GM23338 (cell line): ENCODE results near the gene BGLAP. TPM values are rescaled to one million over a fixed set of nuclear protein-coding genes. Genes with fewer than 3 reads are reported as not detected.

Source experiments
- ATAC-seq: fragments of 200-7000 bp; cut with Tn5 transposase; 3 replicates; pipeline ENCODE4 v1.9.1; 2020
- DNase-seq: peaks from one replicate; pipeline ENCODE4 v3.0.0-alpha.2; 2015; ENCODE audit warnings: low spot score
- H2AFZ ChIP-seq: fragments of 200-600 bp; sonication (generic); 2 replicates; pipeline ENCODE4 v1.8.0; 2016; ENCODE audit warnings: antibody characterized with exemption, mild to moderate bottlenecking, moderate library complexity
- H3F3A ChIP-seq: fragments of 200-600 bp; sonication (generic); replicated peaks from 2 replicates; pipeline ENCODE4 v1.8.0; 2017; ENCODE audit warnings: antibody characterized with exemption, mixed run types, low read depth
- H3K27ac ChIP-seq: fragments of 200-600 bp; sonication (generic); 2 replicates; pipeline ENCODE4 v1.6.1; 2016; ENCODE audit warnings: low read depth
- H3K27me3 ChIP-seq: fragments of 200-600 bp; sonication (generic); 2 replicates; pipeline ENCODE4 v1.8.0; 2016; ENCODE audit warnings: mild to moderate bottlenecking, mixed run types, moderate library complexity; ENCODE audit not compliant: insufficient read depth
- H3K36me3 ChIP-seq: fragments of 200-600 bp; sonication (generic); 2 replicates; pipeline ENCODE4 v1.8.0; 2016; ENCODE audit warnings: mild to moderate bottlenecking; ENCODE audit not compliant: insufficient read depth
- H3K4me1 ChIP-seq: fragments of 200-600 bp; sonication (generic); 2 replicates; pipeline ENCODE4 v1.8.0; 2016; ENCODE audit warnings: mild to moderate bottlenecking, moderate library complexity; ENCODE audit not compliant: insufficient read depth
- H3K4me2 ChIP-seq: fragments of 200-600 bp; sonication (generic); 2 replicates; pipeline ENCODE4 v1.7.1; 2017; ENCODE audit warnings: mixed run types
- H3K4me3 ChIP-seq: fragments of 200-600 bp; sonication (generic); 2 replicates; pipeline ENCODE4 v1.6.1; 2016; ENCODE audit warnings: mixed run types
- H3K79me2 ChIP-seq: fragments of 200-600 bp; sonication (generic); replicated peaks from 2 replicates; pipeline ENCODE4 v1.8.0; 2017; ENCODE audit warnings: mild to moderate bottlenecking; ENCODE audit not compliant: insufficient read depth
- H3K9me2 ChIP-seq: fragments of 200-600 bp; sonication (generic); 2 replicates; pipeline ENCODE4 v1.8.0; 2017; ENCODE audit not compliant: insufficient read depth
- H4K20me1 ChIP-seq: fragments of 200-600 bp; sonication (generic); replicated peaks from 2 replicates; pipeline ENCODE4 v1.8.0; 2017; ENCODE audit warnings: mild to moderate bottlenecking; ENCODE audit not compliant: insufficient read depth
- H3K27ac Mint-ChIP-seq: 2 replicates; pipeline ENCODE4 v1.8.0; 2020; ENCODE audit warnings: inconsistent platforms, mild to moderate bottlenecking, moderate library complexity, mixed read lengths
- H3K27me3 Mint-ChIP-seq: 3 replicates; pipeline ENCODE4 v1.8.0; 2022; ENCODE audit warnings: low read depth, mild to moderate bottlenecking, moderate library complexity, mixed read lengths, inconsistent platforms; ENCODE audit not compliant: insufficient read depth, poor library complexity
- H3K36me3 Mint-ChIP-seq: 3 replicates; pipeline ENCODE4 v1.8.0; 2021; ENCODE audit warnings: low read depth, mild to moderate bottlenecking, inconsistent platforms, moderate library complexity, mixed read lengths
- H3K4me1 Mint-ChIP-seq: 3 replicates; pipeline ENCODE4 v1.8.0; 2020; ENCODE audit warnings: mild to moderate bottlenecking, inconsistent platforms, mixed read lengths
- H3K4me3 Mint-ChIP-seq: 3 replicates; pipeline ENCODE4 v1.8.0; 2021; ENCODE audit warnings: moderate library complexity, mild to moderate bottlenecking, inconsistent platforms, mixed read lengths
- H3K9me3 Mint-ChIP-seq: 3 replicates; pipeline ENCODE4 v1.8.0; 2020; ENCODE audit warnings: moderate library complexity, mild to moderate bottlenecking, inconsistent platforms, mixed read lengths
- CREB1 ChIP-seq: fragments of 250-450 bp; sonication (Bioruptor Pico); IDR thresholded peaks from 2 replicates; pipeline ENCODE4 v1.5.0; 2020; ENCODE audit warnings: low read depth, mild to moderate bottlenecking, moderate library complexity
- EZH2 ChIP-seq: fragments of 200-600 bp; sonication (generic); IDR thresholded peaks from one replicate; pipeline ENCODE4 v1.8.0; 2017; ENCODE audit warnings: antibody characterized with exemption, mild to moderate bottlenecking, low read depth; ENCODE audit not compliant: unreplicated experiment
- EZH2phosphoT487 ChIP-seq: fragments of 200-600 bp; sonication (generic); IDR thresholded peaks from one replicate; pipeline ENCODE4 v1.8.1; 2018; ENCODE audit warnings: antibody characterized with exemption; ENCODE audit not compliant: unreplicated experiment
- JUNB ChIP-seq: IDR thresholded peaks from one replicate; pipeline ENCODE4 v1.6.1; 2016; ENCODE audit warnings: antibody characterized with exemption; ENCODE audit not compliant: unreplicated experiment
- NANOG ChIP-seq: IDR thresholded peaks from 2 replicates; pipeline ENCODE4 v1.6.1; 2016; ENCODE audit warnings: antibody characterized with exemption, borderline replicate concordance
- POLR2AphosphoS5 ChIP-seq: IDR thresholded peaks from 2 replicates; pipeline ENCODE4 v1.6.1; 2016; ENCODE audit warnings: antibody characterized with exemption, low read depth
- REST ChIP-seq: IDR thresholded peaks from one replicate; pipeline ENCODE4 v1.6.1; 2018; ENCODE audit warnings: antibody characterized with exemption; ENCODE audit not compliant: unreplicated experiment
- STAT1 ChIP-seq: IDR thresholded peaks from one replicate; pipeline ENCODE4 v1.6.1; 2016; ENCODE audit warnings: antibody characterized with exemption; ENCODE audit not compliant: unreplicated experiment
- ZNF114 ChIP-seq: fragments of 250-450 bp; sonication (Bioruptor Pico); IDR thresholded peaks from 2 replicates; pipeline ENCODE4 v1.5.0; 2020; ENCODE audit warnings: mild to moderate bottlenecking, moderate library complexity
- ZNF331 ChIP-seq: fragments of 250-450 bp; sonication (Bioruptor Pico); IDR thresholded peaks from 2 replicates; pipeline ENCODE4 v1.5.0; 2020; ENCODE audit warnings: low read depth, mild to moderate bottlenecking, moderate library complexity
- polyA plus RNA-seq: library from polyadenylated mRNA; unstranded; fragments of >200 nt; fragmentation: Nextera tagmentation; extraction: Ambion mirVana; gene quantifications from 2 replicates; pipeline ENCODE4 v1.2.1, GENCODE V29; 2016
- total RNA-seq: library from RNA; depleted of rRNA; stranded (reverse); fragments of >200 nt; shearing (Covaris generic); gene quantifications from 2 replicates; pipeline ENCODE4 v1.2.3, GENCODE V29; 2014
- TF ChIP-seq, protein P1 (sequence below): fragments of 250-450 bp; sonication (Bioruptor Pico); IDR thresholded peaks from 2 replicates; pipeline ENCODE4 v1.5.0; 2020; ENCODE audit warnings: mild to moderate bottlenecking, moderate library complexity
- TF ChIP-seq, protein P2 (sequence below), 2 experiments: fragments of 200-600 bp in 1 of 2; sonication (generic) in 1 of 2; conservative IDR thresholded peaks; 2 replicates each; pipeline versions ENCODE4 v1.5.1 to v1.6.1; 2016 to 2017; ENCODE audit warnings: antibody characterized with exemption in 2 of 2, low read depth in 2 of 2, mild to moderate bottlenecking in 2 of 2, moderate library complexity in 1 of 2
- TF ChIP-seq, protein P3 (sequence below): IDR thresholded peaks from 2 replicates; pipeline ENCODE4 v1.6.1; 2016; ENCODE audit warnings: antibody characterized with exemption

The BGLAP gene
- total and polyA plus RNA-seq, 2 experiments from 2014 or later = 0.36 to 0.42 TPM

DNA sequence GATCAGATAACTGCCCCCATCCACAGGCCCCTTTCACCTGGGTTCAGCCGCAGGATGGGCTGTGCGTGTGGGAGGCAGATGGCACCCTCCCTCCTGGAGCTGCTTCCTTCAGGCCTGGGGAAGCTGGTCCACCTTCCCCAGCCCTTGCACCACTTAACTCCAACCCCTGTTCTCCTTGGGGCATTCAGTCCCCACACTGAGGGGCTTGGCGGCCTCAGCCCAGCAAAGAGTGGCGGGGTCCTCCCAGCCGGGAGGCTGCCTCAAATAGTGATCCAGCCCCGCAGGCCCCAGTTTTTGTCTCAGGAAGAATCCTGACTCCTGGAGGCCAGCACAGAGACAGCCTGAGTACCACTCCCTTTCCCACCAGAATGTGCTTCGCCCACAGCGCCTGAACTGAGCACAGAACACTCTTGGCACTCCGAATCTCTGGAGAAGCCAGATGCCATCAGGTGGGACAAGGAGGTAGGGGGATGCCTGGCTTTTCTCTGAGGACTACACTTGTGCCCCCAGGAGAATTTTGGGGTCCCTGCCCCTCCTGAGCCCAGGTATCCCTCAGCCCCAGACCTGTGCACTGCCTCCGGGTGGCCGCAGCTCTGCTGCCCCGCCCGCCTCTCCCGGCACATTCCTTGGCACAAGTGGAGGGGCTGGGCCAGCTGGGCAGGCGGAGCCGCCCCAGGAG lies 4.9 kb downstream of the BGLAP start:
- DNase-seq = peak; percentile 56
- no peak overlapping the region for H3K4me3 Mint-ChIP-seq
- no peaks in the 10 kb centered on the region for H3K27me3 ChIP-seq

More for the DNA sequence above, 4.9 kb downstream of the BGLAP start:
- peak; percentile 5 for ATAC-seq
- no peak overlapping the region for H3K27ac ChIP-seq
- no peaks in the 10 kb centered on the region for H3K9me2 ChIP-seq
- no peak overlapping the region for H3K4me3 ChIP-seq
- peaks cover 33% of the 10 kb centered on the region for H3K4me1 ChIP-seq
- H3F3A ChIP-seq = peaks cover 13% of the 10 kb centered on the region
- Mint-ChIP-seq H3K27me3 (peaks cover 17% of the 10 kb centered on the region), H3K27ac (no peak overlapping the region), H3K9me3 (no peaks in the 10 kb centered on the region), H3K4me1 (peaks cover 34% of the 10 kb centered on the region), H3K36me3 (peaks cover 26% of the 10 kb centered on the region)
- H3K36me3 ChIP-seq = peaks cover 2% of the 10 kb centered on the region; the same call in 1 of the 2 replicates
- no peak for TF ChIP-seq JUNB
- TF ChIP-seq, protein P1, sequence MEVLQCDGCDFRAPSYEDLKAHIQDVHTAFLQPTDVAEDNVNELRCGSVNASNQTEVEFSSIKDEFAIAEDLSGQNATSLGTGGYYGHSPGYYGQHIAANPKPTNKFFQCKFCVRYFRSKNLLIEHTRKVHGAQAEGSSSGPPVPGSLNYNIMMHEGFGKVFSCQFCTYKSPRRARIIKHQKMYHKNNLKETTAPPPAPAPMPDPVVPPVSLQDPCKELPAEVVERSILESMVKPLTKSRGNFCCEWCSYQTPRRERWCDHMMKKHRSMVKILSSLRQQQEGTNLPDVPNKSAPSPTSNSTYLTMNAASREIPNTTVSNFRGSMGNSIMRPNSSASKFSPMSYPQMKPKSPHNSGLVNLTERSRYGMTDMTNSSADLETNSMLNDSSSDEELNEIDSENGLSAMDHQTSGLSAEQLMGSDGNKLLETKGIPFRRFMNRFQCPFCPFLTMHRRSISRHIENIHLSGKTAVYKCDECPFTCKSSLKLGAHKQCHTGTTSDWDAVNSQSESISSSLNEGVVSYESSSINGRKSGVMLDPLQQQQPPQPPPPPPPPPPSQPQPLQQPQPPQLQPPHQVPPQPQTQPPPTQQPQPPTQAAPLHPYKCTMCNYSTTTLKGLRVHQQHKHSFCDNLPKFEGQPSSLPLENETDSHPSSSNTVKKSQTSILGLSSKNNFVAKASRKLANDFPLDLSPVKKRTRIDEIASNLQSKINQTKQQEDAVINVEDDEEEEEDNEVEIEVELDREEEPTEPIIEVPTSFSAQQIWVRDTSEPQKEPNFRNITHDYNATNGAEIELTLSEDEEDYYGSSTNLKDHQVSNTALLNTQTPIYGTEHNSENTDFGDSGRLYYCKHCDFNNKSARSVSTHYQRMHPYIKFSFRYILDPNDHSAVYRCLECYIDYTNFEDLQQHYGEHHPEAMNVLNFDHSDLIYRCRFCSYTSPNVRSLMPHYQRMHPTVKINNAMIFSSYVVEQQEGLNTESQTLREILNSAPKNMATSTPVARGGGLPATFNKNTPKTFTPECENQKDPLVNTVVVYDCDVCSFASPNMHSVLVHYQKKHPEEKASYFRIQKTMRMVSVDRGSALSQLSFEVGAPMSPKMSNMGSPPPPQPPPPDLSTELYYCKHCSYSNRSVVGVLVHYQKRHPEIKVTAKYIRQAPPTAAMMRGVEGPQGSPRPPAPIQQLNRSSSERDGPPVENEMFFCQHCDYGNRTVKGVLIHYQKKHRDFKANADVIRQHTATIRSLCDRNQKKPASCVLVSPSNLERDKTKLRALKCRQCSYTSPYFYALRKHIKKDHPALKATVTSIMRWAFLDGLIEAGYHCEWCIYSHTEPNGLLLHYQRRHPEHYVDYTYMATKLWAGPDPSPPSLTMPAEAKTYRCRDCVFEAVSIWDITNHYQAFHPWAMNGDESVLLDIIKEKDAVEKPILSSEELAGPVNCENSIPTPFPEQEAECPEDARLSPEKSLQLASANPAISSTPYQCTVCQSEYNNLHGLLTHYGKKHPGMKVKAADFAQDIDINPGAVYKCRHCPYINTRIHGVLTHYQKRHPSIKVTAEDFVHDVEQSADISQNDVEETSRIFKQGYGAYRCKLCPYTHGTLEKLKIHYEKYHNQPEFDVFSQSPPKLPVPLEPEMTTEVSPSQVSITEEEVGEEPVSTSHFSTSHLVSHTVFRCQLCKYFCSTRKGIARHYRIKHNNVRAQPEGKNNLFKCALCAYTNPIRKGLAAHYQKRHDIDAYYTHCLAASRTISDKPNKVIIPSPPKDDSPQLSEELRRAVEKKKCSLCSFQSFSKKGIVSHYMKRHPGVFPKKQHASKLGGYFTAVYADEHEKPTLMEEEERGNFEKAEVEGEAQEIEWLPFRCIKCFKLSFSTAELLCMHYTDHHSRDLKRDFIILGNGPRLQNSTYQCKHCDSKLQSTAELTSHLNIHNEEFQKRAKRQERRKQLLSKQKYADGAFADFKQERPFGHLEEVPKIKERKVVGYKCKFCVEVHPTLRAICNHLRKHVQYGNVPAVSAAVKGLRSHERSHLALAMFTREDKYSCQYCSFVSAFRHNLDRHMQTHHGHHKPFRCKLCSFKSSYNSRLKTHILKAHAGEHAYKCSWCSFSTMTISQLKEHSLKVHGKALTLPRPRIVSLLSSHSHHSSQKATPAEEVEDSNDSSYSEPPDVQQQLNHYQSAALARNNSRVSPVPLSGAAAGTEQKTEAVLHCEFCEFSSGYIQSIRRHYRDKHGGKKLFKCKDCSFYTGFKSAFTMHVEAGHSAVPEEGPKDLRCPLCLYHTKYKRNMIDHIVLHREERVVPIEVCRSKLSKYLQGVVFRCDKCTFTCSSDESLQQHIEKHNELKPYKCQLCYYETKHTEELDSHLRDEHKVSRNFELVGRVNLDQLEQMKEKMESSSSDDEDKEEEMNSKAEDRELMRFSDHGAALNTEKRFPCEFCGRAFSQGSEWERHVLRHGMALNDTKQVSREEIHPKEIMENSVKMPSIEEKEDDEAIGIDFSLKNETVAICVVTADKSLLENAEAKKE (CRISPR knock-in tag) = no peak
- TF ChIP-seq, protein P2, sequence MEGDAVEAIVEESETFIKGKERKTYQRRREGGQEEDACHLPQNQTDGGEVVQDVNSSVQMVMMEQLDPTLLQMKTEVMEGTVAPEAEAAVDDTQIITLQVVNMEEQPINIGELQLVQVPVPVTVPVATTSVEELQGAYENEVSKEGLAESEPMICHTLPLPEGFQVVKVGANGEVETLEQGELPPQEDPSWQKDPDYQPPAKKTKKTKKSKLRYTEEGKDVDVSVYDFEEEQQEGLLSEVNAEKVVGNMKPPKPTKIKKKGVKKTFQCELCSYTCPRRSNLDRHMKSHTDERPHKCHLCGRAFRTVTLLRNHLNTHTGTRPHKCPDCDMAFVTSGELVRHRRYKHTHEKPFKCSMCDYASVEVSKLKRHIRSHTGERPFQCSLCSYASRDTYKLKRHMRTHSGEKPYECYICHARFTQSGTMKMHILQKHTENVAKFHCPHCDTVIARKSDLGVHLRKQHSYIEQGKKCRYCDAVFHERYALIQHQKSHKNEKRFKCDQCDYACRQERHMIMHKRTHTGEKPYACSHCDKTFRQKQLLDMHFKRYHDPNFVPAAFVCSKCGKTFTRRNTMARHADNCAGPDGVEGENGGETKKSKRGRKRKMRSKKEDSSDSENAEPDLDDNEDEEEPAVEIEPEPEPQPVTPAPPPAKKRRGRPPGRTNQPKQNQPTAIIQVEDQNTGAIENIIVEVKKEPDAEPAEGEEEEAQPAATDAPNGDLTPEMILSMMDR (conservative IDR thresholded peaks at IDR 0.05; ENCODE audit: low read depth in 2 of 2) = no peak
- no peak for TF ChIP-seq REST
- TF ChIP-seq ZNF331 (CRISPR knock-in tag) = no peak
- no peak for TF ChIP-seq EZH2
- TF ChIP-seq NANOG = no peak
- TF ChIP-seq ZNF114 (CRISPR knock-in tag) = no peak
- TF ChIP-seq STAT1 = no peak
- no peak for TF ChIP-seq POLR2AphosphoS5
- TF ChIP-seq, protein P3, sequence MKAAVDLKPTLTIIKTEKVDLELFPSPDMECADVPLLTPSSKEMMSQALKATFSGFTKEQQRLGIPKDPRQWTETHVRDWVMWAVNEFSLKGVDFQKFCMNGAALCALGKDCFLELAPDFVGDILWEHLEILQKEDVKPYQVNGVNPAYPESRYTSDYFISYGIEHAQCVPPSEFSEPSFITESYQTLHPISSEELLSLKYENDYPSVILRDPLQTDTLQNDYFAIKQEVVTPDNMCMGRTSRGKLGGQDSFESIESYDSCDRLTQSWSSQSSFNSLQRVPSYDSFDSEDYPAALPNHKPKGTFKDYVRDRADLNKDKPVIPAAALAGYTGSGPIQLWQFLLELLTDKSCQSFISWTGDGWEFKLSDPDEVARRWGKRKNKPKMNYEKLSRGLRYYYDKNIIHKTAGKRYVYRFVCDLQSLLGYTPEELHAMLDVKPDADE = no peak
- TF ChIP-seq EZH2phosphoT487 = no peak
- TF ChIP-seq CREB1 = no peak
- H3K4me2 ChIP-seq = 0 out of 2 replicates have a peak overlapping the region, but pooled peaks have one; percentile 91
- H4K20me1 ChIP-seq = no peaks in the 10 kb centered on the region
- H2AFZ ChIP-seq = no peak overlapping the region
- H3K79me2 ChIP-seq = no peaks in the 10 kb centered on the region
